NCI-H2196 treated with DMSO at 0.1 percent for 48 hours (cell line): ENCODE results near the gene AHCYL1.
A peak's percentile ranks its signal among the peaks of the same experiment; 100 is the strongest.
"Not testable (repeated sequence)": the region's sequence is repeated elsewhere in the genome, so short reads cannot be mapped to it uniquely, and the experiment has no call there.

ENCODE experiments used
- DNase-seq: peaks from one replicate; lab custom pipeline; 2025; ENCODE audit not compliant: unreplicated experiment; lab: John Stamatoyannopoulos, UW

Gene AHCYL1

GRCh38 chr1:109984456-109985246, at the start of gene AHCYL1:
Gene AHCYL1 (plus strand): TSS chr1:109984765. CDS start chr1:109985053, 288 bp downstream.
- DNase-seq = peak; percentile 97

- peak; percentile 21 for DNase-seq
Observed at GRCh38 chr1:109935451-109935900, 49.1 kb upstream of the AHCYL1 start.

GRCh38 chr1:109937738-109938137, 46.8 kb upstream of the AHCYL1 start:
- no peak for DNase-seq

GRCh38 chr1:109938556-109938955, 46.0 kb upstream of the AHCYL1 start:
- no peak for DNase-seq

- DNase-seq = no peak
Observed at GRCh38 chr1:109942434-109942833, 42.1 kb upstream of the AHCYL1 start.

- no peak for DNase-seq
Observed at GRCh38 chr1:109944541-109944940, 40.0 kb upstream of the AHCYL1 start.

DNA sequence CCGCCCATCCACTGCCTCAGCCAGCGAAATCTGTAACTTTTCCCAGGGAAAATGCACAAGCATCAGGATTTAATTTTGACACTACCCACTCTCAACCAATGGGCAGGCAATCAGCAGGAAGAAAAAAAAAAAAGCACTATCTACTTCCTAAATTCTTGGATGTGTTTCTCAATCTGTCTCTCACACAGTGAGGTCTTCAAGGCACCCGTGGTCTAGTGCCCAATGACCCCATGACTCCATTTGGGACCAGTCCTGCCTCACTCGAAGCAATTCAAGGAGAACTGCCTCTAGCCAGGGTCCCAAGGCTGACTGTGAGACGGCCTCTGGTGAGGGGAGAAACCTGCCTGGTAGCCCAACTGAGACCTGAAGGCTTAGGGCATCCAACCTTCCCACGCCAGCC, 38.1 kb upstream of the AHCYL1 start:
- no peak for DNase-seq

- DNase-seq = no peak
Observed at GRCh38 chr1:109947582-109948284, 36.8 kb upstream of the AHCYL1 start.

- no peak for DNase-seq
Observed at GRCh38 chr1:109948285-109948630, 36.3 kb upstream of the AHCYL1 start.

DNA sequence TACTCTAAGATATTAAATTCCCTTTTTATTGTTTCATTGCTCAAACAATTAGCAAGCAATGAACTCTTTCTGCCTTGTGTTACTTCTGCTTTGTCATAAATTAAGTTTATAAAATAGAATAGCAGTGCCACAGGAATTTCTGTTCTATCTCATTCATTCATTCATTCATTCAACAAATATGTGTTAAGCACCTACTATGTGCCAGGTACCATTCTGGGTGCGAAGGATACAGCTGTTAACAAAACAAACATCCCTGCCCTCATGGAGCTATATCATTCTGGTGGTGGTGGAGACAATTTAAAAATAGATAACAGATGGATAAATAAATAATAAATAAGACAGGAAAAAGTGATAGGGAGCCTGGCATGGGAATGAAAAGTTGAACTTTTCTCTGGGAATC, 34.5 kb upstream of the AHCYL1 start:
- no peak for DNase-seq

DNA sequence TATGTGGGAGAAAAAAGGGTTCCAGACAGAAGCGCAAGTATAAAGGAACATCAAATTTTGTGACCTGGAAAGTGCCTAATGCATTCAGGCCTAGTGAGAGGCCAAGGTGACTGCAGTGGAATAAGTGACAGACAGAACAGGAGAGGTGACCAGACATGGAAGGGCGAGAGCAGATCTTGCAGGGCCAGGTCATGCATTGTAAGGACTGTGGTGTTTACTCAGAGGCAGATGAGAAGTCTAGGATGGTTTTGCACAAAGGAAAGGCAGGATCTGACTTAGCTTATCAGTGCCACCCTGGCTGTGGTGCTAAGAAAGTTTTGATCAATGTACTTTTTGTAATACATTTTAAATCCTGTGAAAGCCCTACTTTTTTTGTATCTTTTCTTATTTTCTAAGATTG, 34.1 kb upstream of the AHCYL1 start:
- DNase-seq = no peak

DNA sequence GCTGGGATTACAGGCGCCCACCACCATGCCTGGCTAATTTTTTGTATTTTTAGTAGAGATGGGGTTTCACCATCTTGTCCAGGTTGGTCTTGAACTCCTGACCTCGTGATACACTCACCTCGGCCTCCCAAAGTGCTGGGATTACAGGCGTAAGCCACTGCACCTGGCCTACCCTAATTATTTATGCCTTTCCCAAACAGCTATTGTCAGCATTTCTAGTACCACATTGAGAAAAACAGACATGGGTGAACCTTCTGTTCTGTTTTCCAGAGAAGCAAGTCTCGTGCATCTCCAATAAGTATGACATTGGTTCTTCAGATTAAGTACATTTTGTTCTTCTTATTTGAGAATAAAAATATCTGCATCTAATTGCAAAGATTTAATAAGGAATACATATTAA, 33.1 kb upstream of the AHCYL1 start:
- DNase-seq = not testable (repeated sequence)

DNA sequence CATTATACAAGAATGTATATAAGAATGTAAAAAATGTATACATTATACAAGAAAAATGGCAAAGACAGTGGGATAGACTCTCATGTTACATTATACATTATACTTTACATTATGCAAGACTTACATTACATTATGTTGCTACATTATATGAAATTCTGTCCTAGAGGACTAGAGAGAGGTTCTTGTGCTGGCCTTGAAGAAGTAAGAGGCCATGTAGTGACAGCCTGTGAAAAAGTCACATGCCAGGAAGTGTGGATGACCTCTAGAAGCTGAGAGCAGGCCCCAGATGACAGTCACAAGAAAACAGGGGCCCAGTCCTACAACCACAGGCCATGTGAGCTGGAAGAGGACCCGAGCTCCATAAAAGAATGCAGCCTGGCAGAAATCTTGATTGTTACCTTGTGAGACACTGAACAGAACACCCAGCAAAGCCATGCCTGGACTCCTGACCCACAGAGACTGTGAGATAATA, 30.5 kb upstream of the AHCYL1 start:
- DNase-seq = no peak

- no peak for DNase-seq
Observed at GRCh38 chr1:109959632-109959973, 25.0 kb upstream of the AHCYL1 start.

GRCh38 chr1:109959974-109960744, 24.4 kb upstream of the AHCYL1 start:
- peak; percentile 17 for DNase-seq

GRCh38 chr1:109960745-109961094, 23.8 kb upstream of the AHCYL1 start:
- no peak for DNase-seq

DNA sequence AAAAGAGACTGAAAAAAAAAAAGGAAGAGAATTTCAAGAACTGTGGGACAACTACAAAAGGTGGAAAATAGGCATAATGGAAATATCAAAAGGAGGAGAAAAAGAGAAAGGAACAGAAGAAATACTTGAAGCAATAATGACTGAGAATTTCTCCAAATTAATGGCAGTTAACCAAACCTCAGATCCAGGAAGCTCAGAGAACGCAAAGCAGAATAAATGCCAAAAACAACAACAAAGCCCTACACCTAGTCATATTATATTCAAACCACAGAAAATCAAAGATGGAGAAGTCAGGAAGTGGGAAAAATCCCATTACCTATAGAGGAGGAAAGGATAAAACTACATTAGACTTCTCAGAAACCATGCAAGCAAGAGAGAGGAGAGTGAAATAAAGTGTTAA, 20.7 kb upstream of the AHCYL1 start:
- no peak for DNase-seq

- DNase-seq = no peak
Observed at GRCh38 chr1:109969146-109969829, 15.3 kb upstream of the AHCYL1 start.

GRCh38 chr1:109969907-109970306, 14.7 kb upstream of the AHCYL1 start:
- DNase-seq = no peak

DNA sequence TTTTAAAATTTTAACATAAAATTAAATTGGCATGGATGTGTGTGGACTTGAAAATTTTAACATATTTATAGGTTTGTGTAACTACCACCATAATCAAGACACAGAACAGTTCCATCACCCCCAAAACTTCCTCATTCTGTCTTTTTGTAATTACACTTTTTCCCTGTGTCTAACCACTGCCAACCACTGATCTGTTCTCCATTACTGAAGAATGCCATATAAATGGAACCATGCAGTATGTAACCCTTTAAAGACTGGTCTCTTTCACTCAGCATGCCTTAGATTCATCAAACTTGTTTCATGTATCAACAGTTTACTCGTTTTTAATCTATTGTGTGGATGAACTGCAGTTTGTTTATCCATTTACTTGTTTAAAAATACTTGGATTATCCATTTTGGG, 13.0 kb upstream of the AHCYL1 start:
- no peak for DNase-seq

GRCh38 chr1:109974191-109974590, 10.4 kb upstream of the AHCYL1 start:
- no peak for DNase-seq
